Stimulated activated CD4-positive, alpha-beta T cell treated with anti-CD3 and anti-CD28 coated beads, Interleukin-12 subunit alpha, Interleukin-12 subunit beta, amount 100 ng/mL, for 48 hours (primary cell): ENCODE data around the gene TLR10.

Source experiments
- DNase-seq, 3 donors: peaks; one replicate each; pipeline ENCODE4 v3.0.0-alpha.2; 2020; ENCODE audit warnings: low read depth in 2 of 3, low spot score in 1 of 3

The TLR10 gene

GRCh38 chr4:38733663-38734062 is 49.1 kb downstream of the TLR10 start:
- no peak for DNase-seq

GRCh38 chr4:38730830-38731646 is 51.8 kb downstream of the TLR10 start:
- peak; percentile 76 to 86 (median 77) for DNase-seq

DNA sequence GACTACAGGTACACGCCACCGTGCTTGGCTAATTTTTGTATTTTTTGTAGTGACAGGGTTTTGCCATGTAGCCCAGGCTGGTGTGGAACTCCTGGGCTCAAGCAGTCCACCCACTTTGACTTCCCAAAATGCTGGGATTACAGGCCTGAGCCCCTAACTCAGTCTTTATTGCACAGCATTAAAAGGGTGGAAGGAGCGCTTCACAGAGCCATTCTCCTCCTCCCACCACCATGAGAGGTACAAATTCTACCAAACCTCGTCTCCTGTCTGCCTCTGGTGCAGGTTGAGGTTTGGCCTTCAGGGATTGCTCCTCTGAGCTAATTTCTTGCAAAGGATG is 52.3 kb downstream of the TLR10 start:
- DNase-seq = no peak

GRCh38 chr4:38728631-38729141 is 54.1 kb downstream of the TLR10 start:
- no peak for DNase-seq

GRCh38 chr4:38724475-38724808 is 58.3 kb downstream of the TLR10 start:
- DNase-seq = no peak

DNA sequence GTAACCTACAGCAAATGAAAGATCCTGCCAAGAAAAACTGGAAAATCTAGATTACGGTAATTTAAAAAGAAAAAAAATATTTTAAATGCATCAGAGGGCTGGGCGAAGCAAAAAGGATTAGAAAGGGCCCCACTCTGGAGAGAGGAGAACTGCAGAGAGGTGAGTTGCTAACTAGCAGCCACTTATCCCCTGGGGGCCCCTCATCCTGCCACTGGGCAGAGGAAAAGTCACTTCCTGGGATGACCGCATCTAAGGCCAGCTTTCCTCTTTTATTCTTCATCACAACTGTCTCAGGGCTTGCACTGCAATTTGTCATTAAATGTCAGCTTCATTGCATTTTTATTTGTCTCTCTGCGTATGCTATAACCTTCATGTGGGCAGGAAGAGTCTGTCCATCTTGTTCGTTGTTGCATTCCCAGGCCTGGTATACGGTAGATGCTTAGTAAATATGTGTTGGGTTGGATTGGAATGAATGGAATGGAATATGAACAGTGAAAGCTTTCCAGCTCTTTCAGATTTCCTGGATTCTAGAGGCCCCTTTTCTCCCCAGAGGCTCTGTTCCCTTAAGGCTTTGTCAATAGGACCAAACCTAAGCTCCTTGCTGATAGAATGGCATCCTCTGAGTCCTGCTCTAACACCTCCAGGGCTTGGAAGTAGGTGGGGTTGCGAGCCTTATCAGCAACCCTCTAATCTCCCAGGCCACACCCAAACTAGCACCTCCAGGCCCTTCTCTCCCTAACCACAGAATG is 58.9 kb downstream of the TLR10 start:
- DNase-seq = no peak

- DNase-seq = no peak
Observed at GRCh38 chr4:38723114-38723513, 59.7 kb downstream of the TLR10 start.
